ENCODE data around the gene TMSB10.
"Not testable (repeated sequence)": the region's sequence is repeated elsewhere in the genome, so short reads cannot be mapped to it uniquely, and the experiment has no call there.

The TMSB10 gene

GRCh38 chr2:84904717-84905174 is 710 bp upstream of the TMSB10 start:
- DNase-seq = no peak

DNA sequence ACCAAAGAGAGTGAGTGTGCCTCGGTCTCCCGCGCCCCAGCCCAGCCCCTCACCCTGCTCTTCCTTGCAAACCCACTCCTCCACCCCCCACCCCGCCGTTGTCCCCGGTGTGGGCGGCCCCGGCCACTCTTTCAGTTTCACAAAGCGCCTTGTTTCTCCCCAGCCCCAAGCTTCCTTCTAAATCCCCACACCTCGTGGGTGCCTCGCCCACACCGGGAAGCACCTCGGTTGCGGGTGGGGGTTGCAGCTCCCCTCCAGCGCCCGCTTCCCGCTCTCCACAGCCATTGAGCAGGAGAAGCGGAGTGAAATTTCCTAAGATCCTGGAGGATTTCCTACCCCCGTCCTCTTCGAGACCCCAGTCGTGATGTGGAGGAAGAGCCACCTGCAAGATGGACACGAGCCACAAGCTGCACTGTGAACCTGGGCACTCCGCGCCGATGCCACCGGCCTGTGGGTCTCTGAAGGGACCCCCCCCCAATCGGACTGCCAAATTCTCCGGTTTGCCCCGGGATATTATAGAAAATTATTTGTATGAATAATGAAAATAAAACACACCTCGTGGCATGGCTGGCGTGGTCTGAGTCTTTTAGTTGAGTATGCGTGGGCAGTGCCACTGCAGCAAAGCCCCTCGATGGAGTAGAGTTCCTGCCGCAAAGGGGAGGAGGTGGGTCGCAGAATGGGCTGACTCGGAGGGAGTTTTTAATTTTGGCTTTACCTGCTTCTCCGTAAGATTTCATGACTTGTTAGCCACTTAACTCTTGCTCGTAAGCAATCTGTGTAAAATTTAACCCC is 848 bp downstream of the TMSB10 start:
- peak; percentile 41 for DNase-seq

DNA sequence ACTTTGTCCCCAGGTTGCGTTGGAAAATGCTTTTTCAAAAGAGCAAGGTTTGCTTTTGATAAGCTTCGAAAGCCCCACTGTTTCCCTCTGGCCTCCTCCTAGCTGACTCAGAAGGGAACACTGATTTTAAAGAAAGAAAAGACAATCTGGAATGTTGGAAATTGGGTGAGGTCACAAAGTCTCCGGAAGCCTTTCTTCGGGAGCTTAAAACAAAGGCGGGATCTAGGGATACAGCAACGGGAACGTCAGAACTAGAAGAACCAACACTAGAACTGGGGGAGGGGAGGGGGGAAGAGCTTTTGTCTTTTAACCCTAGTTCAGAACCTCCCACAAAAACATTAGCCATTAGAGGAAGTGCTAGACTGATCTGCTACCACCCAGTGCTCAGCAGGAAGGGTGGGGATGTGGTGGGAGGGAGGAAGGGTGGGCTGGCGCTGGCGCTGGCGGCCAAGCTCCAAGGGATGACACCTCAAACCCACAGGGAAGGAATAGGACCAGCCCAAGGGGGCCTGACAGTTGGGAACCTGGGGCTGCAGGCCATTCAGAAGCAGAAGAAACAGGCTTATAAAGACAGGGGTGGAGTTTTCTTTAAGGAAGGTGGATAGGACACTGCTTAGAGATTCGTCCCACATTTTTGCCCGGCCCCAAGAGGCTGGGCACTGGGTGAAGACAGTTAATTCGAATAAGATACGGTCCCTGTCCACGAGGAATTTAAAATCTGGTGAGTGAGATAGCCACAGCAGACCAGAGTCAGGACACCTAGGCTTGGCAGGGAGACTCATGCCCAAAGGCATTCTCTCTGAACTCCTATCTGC is 1.7 kb downstream of the TMSB10 start:
- DNase-seq = peak; percentile 35

DNA sequence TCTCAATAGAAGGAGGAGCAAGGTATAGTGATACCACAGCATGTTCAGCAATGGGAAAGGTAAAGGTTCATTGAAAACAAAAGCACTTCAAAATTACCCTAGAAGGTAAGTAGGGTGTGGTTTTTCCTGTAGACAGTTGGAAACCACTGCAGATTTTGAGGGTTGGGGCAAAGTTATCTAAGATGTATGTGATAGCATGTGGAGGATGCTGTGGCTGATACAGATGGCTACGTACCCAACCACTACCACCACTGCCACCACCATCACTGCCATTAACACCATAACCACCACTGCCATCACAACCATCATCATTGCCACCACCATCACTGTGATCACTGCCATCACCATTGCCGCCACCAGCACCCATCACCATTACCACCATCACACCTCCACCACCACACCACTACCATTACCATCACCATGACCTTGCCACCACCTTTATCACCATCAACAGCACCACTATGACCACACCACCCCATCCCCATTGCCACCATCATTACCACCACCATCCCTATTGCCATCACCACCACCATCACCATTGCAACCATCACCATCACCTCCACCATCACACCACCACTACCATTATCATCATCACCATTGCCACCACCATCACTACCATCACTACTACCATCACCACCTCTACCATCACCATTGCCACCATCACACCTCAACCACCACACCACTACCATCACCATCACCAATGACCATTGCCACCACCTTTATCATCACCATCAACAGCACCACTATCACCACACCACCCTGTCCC is 3.7 kb downstream of the TMSB10 start:
- DNase-seq = no peak

DNA sequence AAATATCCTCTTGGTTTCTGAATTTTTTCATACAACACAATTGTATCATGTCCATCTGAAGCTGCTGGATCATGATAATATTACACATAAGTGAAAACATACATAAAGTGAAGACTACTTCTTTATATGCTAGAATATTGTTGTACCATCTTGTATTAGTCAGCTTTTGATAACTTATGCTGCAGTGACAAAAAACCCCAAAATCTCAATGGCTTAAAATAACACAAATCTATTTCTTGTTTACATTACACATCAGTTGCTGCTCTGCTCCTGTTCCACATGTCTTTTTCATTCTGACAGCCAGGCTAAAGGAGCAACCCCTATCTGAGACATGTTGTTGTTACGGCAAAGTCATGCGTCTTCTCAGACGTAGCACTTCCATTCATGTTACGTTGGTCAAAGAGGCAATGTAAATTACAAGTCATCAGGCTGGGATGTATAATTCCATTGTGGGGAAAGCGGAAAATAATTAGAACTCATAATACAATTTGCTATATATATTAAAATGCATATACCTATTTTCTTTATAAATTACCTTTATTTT is 5.8 kb downstream of the TMSB10 start:
- no peak for DNase-seq

DNA sequence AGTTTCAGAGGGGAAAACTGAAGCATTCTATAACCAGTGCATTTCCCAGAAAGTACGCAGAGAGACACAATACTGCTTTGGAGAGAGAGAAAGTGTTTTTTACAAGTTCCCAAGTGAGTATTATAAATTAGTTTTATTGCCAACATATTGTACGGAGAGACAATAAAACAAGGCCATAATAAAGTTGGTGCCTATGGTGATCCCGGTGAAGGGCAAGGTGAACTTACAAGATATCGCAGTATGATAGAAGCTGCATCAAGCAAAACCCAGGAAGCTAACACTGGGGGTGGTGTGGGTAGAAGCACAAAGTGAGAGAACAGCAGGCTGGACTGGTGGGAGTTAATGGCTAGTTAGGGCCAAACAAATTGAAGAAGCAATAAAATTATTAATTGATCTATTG is 7.5 kb downstream of the TMSB10 start:
- DNase-seq = no peak

- DNase-seq = no peak
These were observed 8.9 kb downstream of the TMSB10 start for GRCh38 chr2:84914334-84914733.

DNA sequence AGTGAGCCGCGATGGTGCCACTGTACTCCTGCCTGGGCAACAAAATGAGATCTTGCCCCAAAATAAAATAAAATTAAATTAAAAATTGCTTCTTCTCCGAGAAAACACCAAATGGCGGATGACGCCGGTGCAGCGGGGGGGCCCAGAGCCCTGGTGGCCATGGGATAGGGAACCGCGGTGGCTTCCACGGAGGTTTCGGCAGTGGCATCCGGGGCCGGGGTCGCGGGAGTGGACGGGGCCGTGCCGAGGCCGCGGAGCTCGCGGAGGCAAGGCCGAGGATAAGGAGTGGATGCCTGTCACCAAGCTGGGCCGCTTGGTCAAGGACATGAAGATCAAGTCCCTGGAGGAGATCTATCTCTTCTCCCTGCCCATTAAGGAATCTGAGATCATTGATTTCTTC is 10.2 kb downstream of the TMSB10 start:
- DNase-seq = not testable (repeated sequence)

- DNase-seq = not testable (repeated sequence)
These were observed 12.4 kb downstream of the TMSB10 start for GRCh38 chr2:84917821-84918220.

DNA sequence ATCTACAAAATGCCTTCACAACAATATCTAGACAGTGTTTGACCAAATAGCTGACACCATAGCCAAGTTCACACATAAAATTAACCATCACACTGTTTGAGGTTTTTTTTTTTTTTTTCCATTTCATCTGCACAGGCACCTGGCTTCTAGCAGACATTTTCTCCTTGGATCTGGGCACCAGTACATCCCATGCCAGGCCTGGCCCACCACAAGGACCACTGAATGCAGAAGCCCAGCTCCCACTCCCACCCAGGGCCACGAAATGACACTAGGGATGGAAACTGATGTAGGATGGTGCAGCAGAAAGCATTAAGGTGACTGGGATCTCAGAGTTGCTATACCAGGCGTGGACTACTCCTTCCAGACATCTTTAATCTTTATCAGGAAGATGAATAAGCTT is 13.0 kb downstream of the TMSB10 start:
- no peak for DNase-seq

DNA sequence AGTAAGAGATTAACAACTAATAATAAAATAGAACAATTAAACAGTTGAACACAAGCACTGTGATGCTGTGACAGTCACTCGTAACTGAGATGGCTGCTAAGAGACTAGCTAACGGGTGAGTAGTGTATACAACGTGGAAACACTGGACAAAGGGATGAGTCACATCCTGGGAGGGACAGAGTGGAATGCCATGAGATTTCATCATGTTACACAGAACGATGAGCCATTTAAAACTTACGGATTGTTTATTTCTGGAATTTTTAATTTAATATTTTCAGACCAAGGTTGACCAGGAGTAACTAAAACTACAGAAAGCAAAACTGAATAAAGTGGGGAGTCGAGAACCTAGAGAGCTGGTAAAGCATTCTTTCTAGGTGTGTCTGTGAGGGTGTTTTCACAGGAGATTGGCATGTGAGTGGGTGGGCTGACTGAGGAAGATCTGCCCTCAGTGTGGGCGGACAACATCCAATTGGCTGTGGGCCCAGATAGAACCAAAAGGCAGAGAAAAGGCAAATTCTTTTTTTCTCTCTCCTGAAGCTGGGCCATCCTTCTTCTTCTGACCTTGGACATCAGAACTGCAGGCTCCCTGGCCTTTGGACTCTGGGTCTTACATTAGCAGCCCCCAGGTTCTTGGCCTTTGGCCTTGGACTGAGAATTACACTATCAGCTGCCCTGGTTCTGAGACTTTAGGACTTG is 14.6 kb downstream of the TMSB10 start:
- DNase-seq = no peak

DNA sequence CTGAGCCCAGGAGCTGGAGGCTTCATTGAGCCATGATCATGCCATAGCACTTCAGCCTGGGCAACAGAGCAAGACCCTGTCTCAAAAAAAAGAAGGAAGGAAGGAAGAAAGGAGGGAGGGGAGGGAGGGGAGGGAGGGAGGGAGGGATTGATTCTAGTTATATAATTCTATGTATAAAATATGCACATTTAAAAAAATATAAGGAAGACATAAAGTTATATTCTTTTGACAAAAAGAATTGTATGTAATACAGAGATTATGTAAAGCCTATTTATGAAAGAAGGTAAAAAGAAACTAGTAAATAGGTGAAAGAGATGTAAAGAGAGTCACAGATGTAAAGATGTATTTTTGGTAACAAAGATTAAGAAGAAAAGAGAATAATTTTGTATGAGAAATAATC is 17.6 kb downstream of the TMSB10 start:
- DNase-seq = no peak

- DNase-seq = peak; percentile 52
These were observed 19.0 kb downstream of the TMSB10 start for GRCh38 chr2:84924173-84925106.

DNA sequence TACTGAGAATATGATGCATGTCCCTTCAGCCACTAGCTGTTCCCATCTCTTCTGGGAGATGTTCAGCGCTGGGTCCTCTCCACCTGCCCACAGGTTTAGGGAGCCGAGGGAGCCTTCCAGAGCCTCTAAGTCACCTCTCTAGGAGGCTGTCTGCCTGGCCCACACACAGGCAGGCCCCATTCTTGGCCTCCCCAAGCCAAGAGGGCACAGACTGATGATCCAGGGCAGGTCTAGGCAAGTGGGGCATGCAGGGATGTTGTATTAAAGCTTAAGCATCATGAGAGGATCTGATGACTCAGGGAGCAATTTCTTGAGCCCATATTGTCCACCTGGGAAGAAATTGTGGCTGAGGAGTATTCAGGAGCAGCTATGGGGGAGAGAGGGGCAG is 19.9 kb downstream of the TMSB10 start:
- DNase-seq = no peak

DNA sequence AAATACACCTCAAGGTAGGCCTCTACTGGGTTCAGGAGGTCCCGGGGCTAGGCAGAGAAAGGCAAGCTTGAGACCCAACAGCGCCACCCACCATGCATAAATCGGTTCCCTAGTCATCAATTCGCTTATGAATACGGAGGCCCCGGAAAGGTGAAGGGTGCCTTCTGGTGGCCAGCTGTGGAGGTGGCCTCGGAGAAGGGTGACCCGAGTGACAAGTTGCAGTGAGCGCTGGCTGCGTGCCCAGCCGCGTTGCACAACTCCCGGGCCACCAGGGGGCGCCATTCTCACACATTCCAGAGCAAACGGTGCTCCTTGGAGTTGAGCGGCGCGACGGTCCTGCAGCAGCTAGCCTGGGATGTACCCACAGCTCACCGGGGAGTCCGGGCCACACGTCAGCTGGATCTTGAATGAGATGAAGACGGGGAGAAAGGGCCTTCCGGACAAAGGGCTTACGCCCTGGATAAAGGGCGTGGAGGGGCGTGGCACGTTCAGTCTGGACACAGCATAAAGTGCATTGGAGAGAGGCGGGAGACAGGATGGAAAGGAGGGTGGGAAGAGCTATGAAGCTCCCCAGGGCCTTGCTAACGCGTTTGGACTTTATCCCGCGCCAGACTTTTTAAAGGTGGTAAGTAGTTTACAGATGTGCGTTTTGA is 20.4 kb downstream of the TMSB10 start:
- peak; percentile 99 for DNase-seq

DNA sequence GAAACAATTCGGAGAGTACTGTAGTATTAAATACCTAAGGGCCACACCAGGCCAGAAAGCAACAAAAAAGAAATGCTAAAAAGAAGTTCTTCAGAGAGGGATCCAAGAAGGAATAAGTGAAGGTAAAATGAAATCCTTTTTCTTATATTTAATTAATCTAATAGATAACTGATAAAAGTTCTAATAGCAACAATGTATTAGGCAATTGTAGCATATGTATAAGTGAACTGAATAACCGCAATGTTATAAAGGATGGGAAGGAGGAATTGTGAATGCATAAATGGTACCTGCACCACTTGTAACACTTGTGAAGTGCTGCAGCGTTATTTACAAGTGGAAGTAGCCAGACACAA is 21.8 kb downstream of the TMSB10 start:
- DNase-seq = no peak

DNA sequence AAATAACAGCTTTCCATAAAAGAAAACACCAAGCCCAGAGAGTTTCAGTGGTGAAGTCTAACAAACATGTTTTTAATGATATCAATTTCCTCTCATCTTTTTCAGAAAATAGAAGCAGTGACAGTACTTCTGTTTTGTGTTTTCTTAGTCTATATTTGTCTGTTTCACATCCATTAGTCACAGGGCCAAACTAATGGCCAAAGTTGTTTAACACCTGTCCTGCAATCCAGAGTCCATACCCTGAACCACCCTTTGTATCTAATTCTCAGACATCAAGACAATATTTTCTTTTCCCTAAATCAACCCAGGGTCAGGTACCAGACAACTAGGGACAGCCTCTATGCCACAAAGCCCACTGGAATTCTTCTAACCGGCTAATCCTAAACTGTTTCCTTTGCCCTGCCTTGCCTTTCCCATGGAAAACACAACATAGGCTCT is 25.9 kb downstream of the TMSB10 start:
- no peak for DNase-seq

- peak; percentile 29 for DNase-seq
These were observed 32.9 kb downstream of the TMSB10 start for GRCh38 chr2:84938194-84938879.

DNA sequence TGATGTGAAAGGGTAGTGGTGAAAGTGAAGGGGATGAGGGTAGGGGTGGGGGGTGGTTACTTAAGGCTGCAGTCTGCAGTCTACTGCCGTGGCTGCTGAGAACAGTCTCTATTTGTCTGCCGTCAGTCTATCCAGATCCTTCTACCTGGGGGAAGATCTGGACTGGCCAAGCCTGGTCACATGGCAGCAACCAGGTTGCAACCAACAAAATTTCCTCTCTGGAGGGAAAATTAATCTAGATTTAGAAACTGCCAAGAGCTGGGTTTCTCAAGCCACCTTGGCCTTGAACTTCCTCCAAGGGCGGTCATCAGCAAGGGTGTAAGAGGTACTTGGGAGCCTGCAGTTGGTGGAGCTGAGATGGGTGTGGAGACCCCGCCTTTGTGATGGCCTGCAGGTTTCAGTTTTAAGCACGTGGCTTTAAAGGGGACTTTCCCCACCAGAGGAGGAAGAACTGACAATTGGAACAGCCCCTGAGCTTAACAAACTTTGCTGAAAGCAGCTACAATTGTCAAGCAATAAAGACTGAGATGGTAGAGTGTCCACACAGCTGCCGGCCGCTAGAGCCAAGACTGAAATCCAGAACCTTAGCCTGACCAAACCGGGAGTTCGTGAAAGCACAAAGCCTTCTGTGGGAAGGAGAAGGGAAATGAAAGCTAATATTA is 34.1 kb downstream of the TMSB10 start:
- DNase-seq = peak; percentile 55

DNA sequence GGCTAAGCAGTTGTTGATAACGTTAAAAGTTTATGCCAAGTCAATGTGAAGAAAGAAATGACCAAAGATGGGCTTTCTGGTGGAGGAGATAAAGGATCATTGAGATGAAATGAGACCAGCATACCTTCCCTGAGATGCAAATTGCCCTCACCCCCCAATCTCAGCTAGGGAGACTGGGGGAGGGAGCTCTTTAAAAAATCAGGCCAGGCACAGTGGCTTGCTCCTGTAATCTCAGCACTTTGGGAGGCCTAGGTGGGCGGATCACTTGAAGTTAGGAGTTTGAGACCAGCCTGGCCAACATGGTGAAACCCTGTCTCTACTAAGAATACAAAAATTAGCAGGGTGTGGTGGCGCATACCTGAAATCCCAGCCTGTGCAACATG is 34.6 kb downstream of the TMSB10 start:
- DNase-seq = no peak
